CD8-positive, alpha-beta memory T cell (primary cell): Measurements from ENCODE around the gene CD14. TPM values are rescaled to one million over a fixed set of nuclear protein-coding genes. Genes with fewer than 3 reads are reported as not detected.
A peak's percentile ranks its signal among the peaks of the same experiment; 100 is the strongest.
"Not testable (repeated sequence)": the region's sequence is repeated elsewhere in the genome, so short reads cannot be mapped to it uniquely, and the experiment has no call there.

ENCODE experiments used
- CTCF ChIA-PET: fragments of 350-600 bp; sonication (Branson Sonifier 250); formaldehyde crosslinking; loops from one replicate; lab custom pipeline; 2021; ENCODE audit warnings: antibody characterized with exemption; lab: Charles Lee
- POLR2A ChIA-PET: fragments of 350-600 bp; sonication (Branson Sonifier 250); formaldehyde crosslinking; loops from one replicate; lab custom pipeline; 2021; ENCODE audit warnings: antibody characterized with exemption; lab: Charles Lee
- DNase-seq, 5 donors: peaks; one replicate each; pipeline versions ENCODE4 v3.0.0 to v3.0.0-alpha.2; 2020 to 2022; ENCODE audit warnings: mixed read lengths in 1 of 5
- H3K27ac ChIP-seq: one replicate; pipeline ENCODE4 v1.7.0; 2013; ENCODE audit warnings: low read depth, mild to moderate bottlenecking, low read length, moderate library complexity
- H3K27me3 ChIP-seq: 2 replicates; pipeline ENCODE4 v1.7.0; 2013; ENCODE audit warnings: low read length, mild to moderate bottlenecking; ENCODE audit not compliant: insufficient read depth, poor library complexity, severe bottlenecking
- H3K36me3 ChIP-seq: 2 replicates; pipeline ENCODE4 v1.7.0; 2013; ENCODE audit warnings: mild to moderate bottlenecking, low read length, moderate library complexity; ENCODE audit not compliant: insufficient read depth
- H3K4me1 ChIP-seq: 2 replicates; pipeline ENCODE4 v1.7.0; 2013; ENCODE audit warnings: mild to moderate bottlenecking, low read length, moderate library complexity; ENCODE audit not compliant: insufficient read depth
- H3K4me3 ChIP-seq: 2 replicates; pipeline ENCODE4 v1.7.0; 2013; ENCODE audit warnings: mild to moderate bottlenecking, low read length
- H3K9me3 ChIP-seq: 2 replicates; pipeline ENCODE4 v1.7.0; 2013; ENCODE audit warnings: mild to moderate bottlenecking, low read length
- H3K27ac Mint-ChIP-seq, 8 donors: one replicate each; pipeline ENCODE4 v1.8.0; 2020 to 2021; ENCODE audit warnings: mixed read lengths in 8 of 8, mild to moderate bottlenecking in 6 of 8, inconsistent platforms in 3 of 8, moderate library complexity in 3 of 8
- H3K27me3 Mint-ChIP-seq, 2 donors: one replicate each; pipeline ENCODE4 v1.8.0; 2020 to 2021; ENCODE audit warnings: mixed read lengths in 2 of 2, mild to moderate bottlenecking in 1 of 2, moderate library complexity in 1 of 2
- H3K36me3 Mint-ChIP-seq, 3 donors: one replicate each; pipeline ENCODE4 v1.8.0; 2020 to 2021; ENCODE audit warnings: mixed read lengths in 3 of 3, inconsistent platforms in 1 of 3, mild to moderate bottlenecking in 1 of 3
- H3K4me1 Mint-ChIP-seq, 3 donors: one replicate each; pipeline ENCODE4 v1.8.0; 2020 to 2021; ENCODE audit warnings: mixed read lengths in 3 of 3, inconsistent platforms in 1 of 3, mild to moderate bottlenecking in 1 of 3
- H3K4me3 Mint-ChIP-seq, 7 donors: one replicate each; pipeline ENCODE4 v1.8.0; 2020 to 2021; ENCODE audit warnings: mixed read lengths in 7 of 7, mild to moderate bottlenecking in 6 of 7, moderate library complexity in 4 of 7, inconsistent platforms in 2 of 7
- H3K9me3 Mint-ChIP-seq, 5 donors: one replicate each; pipeline ENCODE4 v1.8.0; 2020 to 2022; ENCODE audit warnings: mixed read lengths in 5 of 5, mild to moderate bottlenecking in 3 of 5, moderate library complexity in 2 of 5, inconsistent platforms in 1 of 5
- polyA plus RNA-seq: library from polyadenylated mRNA; unstranded; fragments of 300-500 nt; fragmentation: Illumina TruSeq; gene quantifications from one replicate; pipeline ENCODE4 v1.2.3, GENCODE V29; 2021
- total RNA-seq, 2 experiments: library from RNA; stranded (reverse); gene quantifications; one replicate each; pipeline ENCODE4 v1.2.3, GENCODE V29; 2021

Gene CD14
- total and polyA plus RNA-seq, 3 experiments from 2014 or later, result 0.43 to 3.3 (median 3.1) TPM

DNA sequence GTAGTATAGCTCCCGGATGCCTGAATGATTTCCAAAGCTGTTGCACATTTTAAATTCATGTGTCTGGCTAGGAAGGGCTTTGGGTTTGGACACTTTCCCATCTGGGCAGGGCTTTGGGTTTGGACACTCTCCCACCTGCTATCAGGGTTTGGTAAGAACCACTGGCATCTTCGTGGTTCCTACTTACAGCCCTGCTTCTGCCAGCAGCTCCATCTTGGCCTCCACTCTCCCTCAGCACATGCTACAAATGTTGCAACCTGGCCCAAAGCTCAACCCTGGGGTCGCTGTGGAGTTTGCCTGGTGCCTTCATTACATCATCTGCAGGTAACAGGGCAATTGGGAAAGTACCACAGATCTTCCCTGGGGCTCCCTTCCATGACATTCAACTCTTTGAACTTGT is 9.7 kb upstream of the CD14 start:
- H3K9me3 ChIP-seq, result no peaks in the 10 kb centered on the region
- no peak overlapping the region for H3K27ac ChIP-seq
- peaks cover 0 to 60% (median 6%) of the 10 kb centered on the region in 3 donors for H3K36me3 Mint-ChIP-seq
- H3K4me3 Mint-ChIP-seq, result peak overlapping the region in 2 of 7 donors; percentile 13 to 67
- H3K4me1 ChIP-seq, result peaks cover 30% of the 10 kb centered on the region
- CTCF ChIA-PET, result interaction anchor here (1.1 to 2.5 kb wide), 2 partner anchors 95 to 291 kb away, joined by 3 to 9 read pairs; partner anchors contain the start of gene EIF4EBP3
- peak overlapping the region in 2 of 8 donors; percentile 15 to 26 for H3K27ac Mint-ChIP-seq
- H3K36me3 ChIP-seq, result peaks cover 10% of the 10 kb centered on the region
- H3K27me3 Mint-ChIP-seq, result peaks cover 0 to under 1% of the 10 kb centered on the region in 2 donors
- no peak overlapping the region for H3K4me3 ChIP-seq
- no peak for DNase-seq
- H3K27me3 ChIP-seq, result no peaks in the 10 kb centered on the region
- H3K4me1 Mint-ChIP-seq, result peaks cover 45 to 78% (median 60%) of the 10 kb centered on the region in 3 donors
- POLR2A ChIA-PET, result interaction anchor here (1.4 kb wide), 1 partner anchor 79 kb away, joined by 3 read pairs; the partner anchor contains the start of gene APBB3
- H3K9me3 Mint-ChIP-seq, result no peaks in the 10 kb centered on the region

DNA sequence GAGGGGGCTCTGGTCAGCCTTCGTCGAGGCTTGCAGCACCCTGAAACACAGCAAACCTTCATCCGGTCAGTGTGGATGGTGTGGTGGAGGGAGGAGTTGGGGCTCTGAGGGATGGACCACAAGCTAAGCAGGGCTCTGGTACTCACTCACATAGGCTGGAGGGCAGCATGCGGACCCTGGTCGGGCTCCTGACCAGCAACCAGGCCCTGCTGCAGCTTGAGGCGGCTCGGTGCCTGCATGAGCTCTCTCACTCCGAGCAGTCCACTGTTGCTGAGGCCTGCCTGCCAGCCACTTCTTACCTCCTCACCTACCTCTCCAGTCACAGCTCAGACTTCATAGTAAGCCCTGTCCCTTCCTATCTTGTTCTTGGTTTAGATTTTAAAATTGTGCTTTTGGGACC is 8.7 kb upstream of the CD14 start:
- peak overlapping the region in 2 of 8 donors; percentile 55 to 79 for H3K27ac Mint-ChIP-seq
- peak overlapping the region in 1 of 7 donors; percentile 86 for H3K4me3 Mint-ChIP-seq
- POLR2A ChIA-PET, result interaction anchor here (1.4 kb wide), 1 partner anchor 78 kb away, joined by 3 read pairs; the partner anchor contains the start of gene APBB3

DNA sequence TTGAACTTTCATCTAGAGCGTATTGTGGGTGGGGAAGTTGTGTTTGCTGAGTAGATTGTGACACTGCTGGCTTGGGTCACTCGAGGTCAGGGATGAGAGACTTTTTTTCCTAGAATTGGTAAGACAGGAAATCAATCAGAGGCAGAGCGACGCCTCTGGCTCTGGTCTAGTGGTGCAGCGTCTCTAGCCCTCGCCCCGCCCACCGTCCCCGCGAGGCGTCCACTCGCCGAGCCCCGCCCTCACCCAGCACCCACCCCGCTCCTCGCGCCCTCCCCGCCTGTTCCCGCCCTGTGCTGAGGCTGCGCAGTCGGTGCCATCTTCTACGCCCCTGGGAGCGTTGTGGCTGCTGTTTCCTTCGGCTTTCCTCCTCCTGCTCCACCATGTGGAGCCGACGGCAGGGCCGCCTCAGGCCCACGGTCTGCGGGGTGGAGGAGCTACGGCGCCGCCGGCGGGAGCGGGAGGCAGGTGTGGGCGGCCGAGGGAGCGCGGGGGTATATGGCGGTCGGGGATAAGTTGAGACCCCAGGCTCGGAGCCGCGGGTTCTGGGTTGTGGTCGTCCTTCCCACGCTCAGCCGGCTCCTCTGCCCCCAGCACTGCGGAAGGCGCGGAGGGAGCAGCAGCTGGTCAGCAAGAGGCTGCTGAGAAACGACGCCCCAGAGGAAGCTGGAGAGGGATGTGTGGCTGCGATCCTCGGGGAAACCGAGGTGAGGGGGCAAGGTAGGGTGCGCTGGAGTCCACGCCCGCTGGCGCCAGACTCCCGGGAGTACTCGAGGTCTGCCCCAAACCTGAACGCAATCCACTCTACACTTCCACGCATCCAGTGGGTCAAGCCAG is 6.4 kb upstream of the CD14 start, which contains the start of gene TMCO6:
TMCO6 (plus strand) TSS at position 304 of the 834 bp plus-strand sequence; CDS start at position 381, 77 bp downstream.
- CTCF ChIA-PET, result interaction anchor here (0.7 to 2.1 kb wide), 10 partner anchors 8 to 265 kb away, joined by 3 to 13 read pairs (median 3); partner anchors contain the start of genes EIF4EBP3, HARS1, HARS2 and IK
- POLR2A ChIA-PET, result interaction anchor here (0.6 to 2.0 kb wide), 5 partner anchors 8 to 106 kb away, joined by 3 to 12 read pairs (median 4); partner anchors contain the start of genes IK, NDUFA2 and SRA1
- no peaks in the 10 kb centered on the region for H3K27me3 ChIP-seq
- peak within 1 kb of the TSS; percentile 86 for H3K27ac ChIP-seq
- H3K4me3 ChIP-seq, result peak within 1 kb of the TSS; percentile 62
- peaks cover 0 to 36% (median 2%) of the 10 kb centered on the region in 3 donors for H3K36me3 Mint-ChIP-seq
- H3K4me1 ChIP-seq, result peaks cover 18% of the 10 kb centered on the region
- peak within 1 kb of the TSS; percentile 79 to 99 (median 97) for H3K27ac Mint-ChIP-seq
- H3K9me3 ChIP-seq, result no peaks in the 10 kb centered on the region
- no peaks in the 10 kb centered on the region for H3K27me3 Mint-ChIP-seq
- peak; percentile 92 to 99 (median 96) for DNase-seq
- H3K4me3 Mint-ChIP-seq, result peak within 1 kb of the TSS; percentile 86 to 96 (median 90)
- H3K9me3 Mint-ChIP-seq, result no peaks in the 10 kb centered on the region
- no peaks in the 10 kb centered on the region for H3K36me3 ChIP-seq
- H3K4me1 Mint-ChIP-seq, result peaks cover 28 to 48% (median 37%) of the 10 kb centered on the region in 3 donors

More for the DNA sequence above, 8.7 kb upstream of the CD14 start:
- no peak for DNase-seq
- peaks cover 0 to 53% (median 5%) of the 10 kb centered on the region in 3 donors for H3K36me3 Mint-ChIP-seq
- peaks cover 26% of the 10 kb centered on the region for H3K4me1 ChIP-seq
- no peak overlapping the region for H3K4me3 ChIP-seq
- H3K27ac ChIP-seq, result no peak overlapping the region
- no peaks in the 10 kb centered on the region for H3K27me3 ChIP-seq
- no peaks in the 10 kb centered on the region for H3K27me3 Mint-ChIP-seq
- peaks cover 37 to 69% (median 52%) of the 10 kb centered on the region in 3 donors for H3K4me1 Mint-ChIP-seq
- CTCF ChIA-PET, result interaction anchor here (1.1 to 2.5 kb wide), 2 partner anchors 94 to 290 kb away, joined by 3 to 9 read pairs; partner anchors contain the start of gene EIF4EBP3
- H3K9me3 ChIP-seq, result no peaks in the 10 kb centered on the region
- H3K36me3 ChIP-seq, result peaks cover 10% of the 10 kb centered on the region
- no peaks in the 10 kb centered on the region for H3K9me3 Mint-ChIP-seq

DNA sequence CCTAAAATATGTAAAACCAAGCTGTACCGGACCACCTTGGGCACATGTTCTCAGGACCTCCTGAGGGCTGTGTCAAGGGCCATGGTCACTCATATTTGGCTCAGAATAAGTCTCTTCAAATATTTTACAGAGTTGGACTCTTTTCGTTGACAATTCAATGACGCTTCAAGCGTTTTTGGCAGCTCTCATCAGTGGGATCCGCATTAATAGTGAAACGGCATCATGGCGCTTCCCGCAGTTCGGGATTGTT is 5.8 kb upstream of the CD14 start:
- CTCF ChIA-PET, result interaction anchor here (0.7 to 2.1 kb wide), 8 partner anchors 8 to 265 kb away, joined by 3 to 13 read pairs (median 3); partner anchors contain the start of genes EIF4EBP3, IK and NDUFA2
- peak overlapping the region; percentile 86 to 96 (median 90) for H3K4me3 Mint-ChIP-seq
- not testable (repeated sequence) for DNase-seq, H3K9me3 ChIP-seq, H3K27me3 Mint-ChIP-seq, H3K36me3 ChIP-seq, H3K27me3 ChIP-seq, H3K9me3 Mint-ChIP-seq
- H3K4me1 ChIP-seq, result peaks cover 18% of the 10 kb centered on the region
- peak overlapping the region; percentile 62 for H3K4me3 ChIP-seq
- H3K27ac Mint-ChIP-seq, result peak overlapping the region; percentile 79 to 99 (median 97)
- peak overlapping the region; percentile 86 for H3K27ac ChIP-seq
- H3K4me1 Mint-ChIP-seq, result peaks cover 31 to 46% (median 41%) of the 10 kb centered on the region in 3 donors
- peaks cover 0 to 30% (median 2%) of the 10 kb centered on the region in 3 donors for H3K36me3 Mint-ChIP-seq
- POLR2A ChIA-PET, result interaction anchor here (1.5 to 2.0 kb wide), 2 partner anchors 9 to 72 kb away, joined by 7 to 12 read pairs; partner anchors contain the start of genes IK and NDUFA2

DNA sequence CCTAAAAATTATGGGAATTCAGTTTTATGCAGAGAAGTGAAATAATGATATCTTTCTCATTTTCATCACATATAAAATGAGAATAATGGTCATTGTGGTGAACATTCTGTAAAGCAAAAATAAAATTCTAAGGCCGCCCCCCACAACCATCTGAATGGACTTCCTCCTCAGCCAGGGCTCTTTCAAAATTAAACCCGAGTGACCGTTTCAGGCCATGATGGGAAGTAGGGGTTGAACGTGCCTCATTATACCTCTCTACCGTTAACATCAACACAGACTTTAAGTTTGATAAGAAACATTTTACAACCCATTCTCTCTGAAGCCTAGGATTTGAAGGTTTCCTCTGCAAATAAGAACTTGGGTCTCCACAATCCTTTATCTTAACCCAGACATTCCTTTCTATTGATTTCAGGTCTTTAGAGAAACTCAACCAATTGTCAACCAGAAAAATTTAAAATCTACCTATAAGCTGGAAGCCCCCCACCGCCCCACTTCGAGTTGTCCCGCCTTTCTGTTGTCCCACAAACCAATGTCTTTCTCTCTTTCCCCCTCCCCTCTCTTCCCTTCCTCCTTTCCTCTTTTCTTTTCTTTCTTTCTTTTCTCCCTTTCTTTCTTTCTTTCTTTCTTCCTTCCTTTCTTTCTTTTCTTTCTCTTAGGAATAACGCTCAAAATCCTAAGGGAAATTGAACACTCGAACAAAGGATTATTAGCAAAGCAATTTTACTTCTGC is 4.6 kb upstream of the CD14 start:
- ChIA-PET CTCF (no interaction called here), POLR2A (no interaction called here)
- Histone ChIP-seq H3K4me1 (peaks cover 24% of the 10 kb centered on the region), H3K9me3 (no peaks in the 10 kb centered on the region), H3K27ac (no peak overlapping the region), H3K36me3 (no peaks in the 10 kb centered on the region), H3K4me3 (no peak overlapping the region), H3K27me3 (no peaks in the 10 kb centered on the region)
- peaks cover 3 to 6% of the 10 kb centered on the region in 2 donors for H3K27me3 Mint-ChIP-seq
- peaks cover 0 to 21% (median 2%) of the 10 kb centered on the region in 3 donors for H3K36me3 Mint-ChIP-seq
- no peak for DNase-seq
- peak overlapping the region in 4 of 7 donors; percentile 48 to 81 (median 60) for H3K4me3 Mint-ChIP-seq
- H3K27ac Mint-ChIP-seq, result peak overlapping the region in 2 of 8 donors; percentile 77 to 79
- peaks cover 0 to 2% (median 0%) of the 10 kb centered on the region in 5 donors for H3K9me3 Mint-ChIP-seq
- H3K4me1 Mint-ChIP-seq, result peaks cover 40 to 52% (median 52%) of the 10 kb centered on the region in 3 donors

DNA sequence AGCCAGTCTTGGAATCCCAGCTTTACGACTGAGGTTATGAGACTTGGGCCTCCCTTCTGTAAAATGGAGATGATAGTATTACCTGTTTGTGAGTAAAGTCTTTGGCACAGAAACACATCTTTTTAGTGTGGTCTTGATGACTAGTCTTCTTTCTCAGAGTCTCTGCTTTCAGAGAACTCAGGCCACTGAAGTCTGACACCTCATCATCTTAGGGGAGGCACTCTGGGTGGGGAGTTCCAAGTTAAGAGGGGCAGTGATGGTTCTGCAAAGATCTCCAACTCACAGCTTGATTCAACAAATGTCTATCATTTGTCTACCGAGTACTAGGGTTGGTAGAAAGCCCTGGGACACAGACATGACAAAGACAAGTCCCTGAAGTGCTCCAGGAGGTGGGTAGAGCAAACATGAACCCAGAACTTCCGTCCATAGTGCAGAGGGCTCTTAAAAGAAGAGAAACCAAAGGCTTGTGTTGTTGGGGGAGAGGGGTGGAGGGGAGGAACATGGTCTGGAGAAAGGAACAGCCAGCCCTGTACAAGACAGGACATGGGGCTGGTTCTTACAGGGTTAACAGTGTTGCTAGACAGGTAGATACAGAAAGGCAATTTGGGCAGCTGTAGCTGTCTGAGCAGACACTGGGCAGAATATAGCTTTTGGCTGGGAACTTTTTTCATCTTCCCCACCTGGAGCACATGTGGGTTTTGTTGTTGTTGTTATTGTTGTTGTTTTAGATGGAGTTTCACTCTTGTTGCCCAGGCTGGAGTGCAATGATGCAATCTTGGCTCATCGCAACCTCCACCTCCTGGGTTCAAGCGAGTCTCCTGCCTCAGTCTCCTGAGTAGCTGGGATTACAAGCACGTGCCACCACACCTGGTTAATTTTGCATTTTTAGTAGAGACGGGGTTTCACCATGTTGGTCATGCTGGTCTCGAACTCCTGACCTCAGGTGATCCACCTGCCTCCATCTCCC is 2.6 kb upstream of the CD14 start:
- POLR2A ChIA-PET, result interaction anchor here (0.6 to 1.8 kb wide), 2 partner anchors 12 to 23 kb away, joined by 9 to 10 read pairs; partner anchors contain the start of genes IK and NDUFA2
- CTCF ChIA-PET, result interaction anchor here (0.6 to 4.8 kb wide), 8 partner anchors 9 to 263 kb away, joined by 3 to 21 read pairs (median 4); partner anchors contain the start of genes APBB3, HARS1, HARS2 and IK
- Mint-ChIP-seq H3K4me1 (peaks cover 32 to 45% (median 44%) of the 10 kb centered on the region in 3 donors), H3K4me3 (peak overlapping the region in 1 of 7 donors; percentile 79), H3K27ac (peak overlapping the region in 4 of 8 donors; percentile 23 to 61 (median 38)), H3K36me3 (peaks cover 0 to 8% (median 2%) of the 10 kb centered on the region in 3 donors), H3K27me3 (peaks cover 3 to 7% of the 10 kb centered on the region in 2 donors), H3K9me3 (peaks cover 0 to 2% (median 0%) of the 10 kb centered on the region in 5 donors)
- H3K27me3 ChIP-seq, result no peaks in the 10 kb centered on the region
- no peak overlapping the region for H3K4me3 ChIP-seq
- no peaks in the 10 kb centered on the region for H3K36me3 ChIP-seq
- H3K27ac ChIP-seq, result no peak overlapping the region
- H3K4me1 ChIP-seq, result peaks cover 21% of the 10 kb centered on the region
- DNase-seq, result no peak
- H3K9me3 ChIP-seq, result no peaks in the 10 kb centered on the region
